GM23338 (cell line): ENCODE data around the gene ATOH8. TPM values are rescaled to one million over a fixed set of nuclear protein-coding genes. Genes with fewer than 3 reads are reported as not detected.

Experiments
- ATAC-seq: fragments of 200-7000 bp; cut with Tn5 transposase; 3 replicates; pipeline ENCODE4 v1.9.1; 2020
- DNase-seq: peaks from one replicate; pipeline ENCODE4 v3.0.0-alpha.2; 2015; ENCODE audit warnings: low spot score
- H2AFZ ChIP-seq: fragments of 200-600 bp; sonication (generic); 2 replicates; pipeline ENCODE4 v1.8.0; 2016; ENCODE audit warnings: antibody characterized with exemption, mild to moderate bottlenecking, moderate library complexity
- H3F3A ChIP-seq: fragments of 200-600 bp; sonication (generic); replicated peaks from 2 replicates; pipeline ENCODE4 v1.8.0; 2017; ENCODE audit warnings: antibody characterized with exemption, mixed run types, low read depth
- H3K27ac ChIP-seq: fragments of 200-600 bp; sonication (generic); 2 replicates; pipeline ENCODE4 v1.6.1; 2016; ENCODE audit warnings: low read depth
- H3K27me3 ChIP-seq: fragments of 200-600 bp; sonication (generic); 2 replicates; pipeline ENCODE4 v1.8.0; 2016; ENCODE audit warnings: mild to moderate bottlenecking, mixed run types, moderate library complexity; ENCODE audit not compliant: insufficient read depth
- H3K36me3 ChIP-seq: fragments of 200-600 bp; sonication (generic); 2 replicates; pipeline ENCODE4 v1.8.0; 2016; ENCODE audit warnings: mild to moderate bottlenecking; ENCODE audit not compliant: insufficient read depth
- H3K4me1 ChIP-seq: fragments of 200-600 bp; sonication (generic); 2 replicates; pipeline ENCODE4 v1.8.0; 2016; ENCODE audit warnings: mild to moderate bottlenecking, moderate library complexity; ENCODE audit not compliant: insufficient read depth
- H3K4me2 ChIP-seq: fragments of 200-600 bp; sonication (generic); 2 replicates; pipeline ENCODE4 v1.7.1; 2017; ENCODE audit warnings: mixed run types
- H3K4me3 ChIP-seq: fragments of 200-600 bp; sonication (generic); 2 replicates; pipeline ENCODE4 v1.6.1; 2016; ENCODE audit warnings: mixed run types
- H3K79me2 ChIP-seq: fragments of 200-600 bp; sonication (generic); replicated peaks from 2 replicates; pipeline ENCODE4 v1.8.0; 2017; ENCODE audit warnings: mild to moderate bottlenecking; ENCODE audit not compliant: insufficient read depth
- H3K9me2 ChIP-seq: fragments of 200-600 bp; sonication (generic); 2 replicates; pipeline ENCODE4 v1.8.0; 2017; ENCODE audit not compliant: insufficient read depth
- H4K20me1 ChIP-seq: fragments of 200-600 bp; sonication (generic); replicated peaks from 2 replicates; pipeline ENCODE4 v1.8.0; 2017; ENCODE audit warnings: mild to moderate bottlenecking; ENCODE audit not compliant: insufficient read depth
- H3K27ac Mint-ChIP-seq: 2 replicates; pipeline ENCODE4 v1.8.0; 2020; ENCODE audit warnings: inconsistent platforms, mild to moderate bottlenecking, moderate library complexity, mixed read lengths
- H3K27me3 Mint-ChIP-seq: 3 replicates; pipeline ENCODE4 v1.8.0; 2022; ENCODE audit warnings: low read depth, mild to moderate bottlenecking, moderate library complexity, mixed read lengths, inconsistent platforms; ENCODE audit not compliant: insufficient read depth, poor library complexity
- H3K36me3 Mint-ChIP-seq: 3 replicates; pipeline ENCODE4 v1.8.0; 2021; ENCODE audit warnings: low read depth, mild to moderate bottlenecking, inconsistent platforms, moderate library complexity, mixed read lengths
- H3K4me1 Mint-ChIP-seq: 3 replicates; pipeline ENCODE4 v1.8.0; 2020; ENCODE audit warnings: mild to moderate bottlenecking, inconsistent platforms, mixed read lengths
- H3K4me3 Mint-ChIP-seq: 3 replicates; pipeline ENCODE4 v1.8.0; 2021; ENCODE audit warnings: moderate library complexity, mild to moderate bottlenecking, inconsistent platforms, mixed read lengths
- H3K9me3 Mint-ChIP-seq: 3 replicates; pipeline ENCODE4 v1.8.0; 2020; ENCODE audit warnings: moderate library complexity, mild to moderate bottlenecking, inconsistent platforms, mixed read lengths
- CREB1 ChIP-seq: fragments of 250-450 bp; sonication (Bioruptor Pico); IDR thresholded peaks from 2 replicates; pipeline ENCODE4 v1.5.0; 2020; ENCODE audit warnings: low read depth, mild to moderate bottlenecking, moderate library complexity
- CTCF ChIP-seq, 2 experiments: fragments of 200-600 bp in 1 of 2; sonication (generic) in 1 of 2; conservative IDR thresholded peaks; 2 replicates each; pipeline versions ENCODE4 v1.5.1 to v1.6.1; 2016 to 2017; ENCODE audit warnings: antibody characterized with exemption in 2 of 2, low read depth in 2 of 2, mild to moderate bottlenecking in 2 of 2, moderate library complexity in 1 of 2
- ETS1 ChIP-seq: IDR thresholded peaks from 2 replicates; pipeline ENCODE4 v1.6.1; 2016; ENCODE audit warnings: antibody characterized with exemption
- EZH2 ChIP-seq: fragments of 200-600 bp; sonication (generic); IDR thresholded peaks from one replicate; pipeline ENCODE4 v1.8.0; 2017; ENCODE audit warnings: antibody characterized with exemption, mild to moderate bottlenecking, low read depth; ENCODE audit not compliant: unreplicated experiment
- EZH2phosphoT487 ChIP-seq: fragments of 200-600 bp; sonication (generic); IDR thresholded peaks from one replicate; pipeline ENCODE4 v1.8.1; 2018; ENCODE audit warnings: antibody characterized with exemption; ENCODE audit not compliant: unreplicated experiment
- JUNB ChIP-seq: IDR thresholded peaks from one replicate; pipeline ENCODE4 v1.6.1; 2016; ENCODE audit warnings: antibody characterized with exemption; ENCODE audit not compliant: unreplicated experiment
- NANOG ChIP-seq: IDR thresholded peaks from 2 replicates; pipeline ENCODE4 v1.6.1; 2016; ENCODE audit warnings: antibody characterized with exemption, borderline replicate concordance
- POLR2AphosphoS5 ChIP-seq: IDR thresholded peaks from 2 replicates; pipeline ENCODE4 v1.6.1; 2016; ENCODE audit warnings: antibody characterized with exemption, low read depth
- STAT1 ChIP-seq: IDR thresholded peaks from one replicate; pipeline ENCODE4 v1.6.1; 2016; ENCODE audit warnings: antibody characterized with exemption; ENCODE audit not compliant: unreplicated experiment
- ZNF114 ChIP-seq: fragments of 250-450 bp; sonication (Bioruptor Pico); IDR thresholded peaks from 2 replicates; pipeline ENCODE4 v1.5.0; 2020; ENCODE audit warnings: mild to moderate bottlenecking, moderate library complexity
- ZNF331 ChIP-seq: fragments of 250-450 bp; sonication (Bioruptor Pico); IDR thresholded peaks from 2 replicates; pipeline ENCODE4 v1.5.0; 2020; ENCODE audit warnings: low read depth, mild to moderate bottlenecking, moderate library complexity
- polyA plus RNA-seq: library from polyadenylated mRNA; unstranded; fragments of >200 nt; fragmentation: Nextera tagmentation; extraction: Ambion mirVana; gene quantifications from 2 replicates; pipeline ENCODE4 v1.2.1, GENCODE V29; 2016
- total RNA-seq: library from RNA; depleted of rRNA; stranded (reverse); fragments of >200 nt; shearing (Covaris generic); gene quantifications from 2 replicates; pipeline ENCODE4 v1.2.3, GENCODE V29; 2014
- TF ChIP-seq, protein P1 (sequence below): IDR thresholded peaks from one replicate; pipeline ENCODE4 v1.6.1; 2018; ENCODE audit warnings: antibody characterized with exemption; ENCODE audit not compliant: unreplicated experiment
- TF ChIP-seq, protein P2 (sequence below): fragments of 250-450 bp; sonication (Bioruptor Pico); IDR thresholded peaks from 2 replicates; pipeline ENCODE4 v1.5.0; 2020; ENCODE audit warnings: mild to moderate bottlenecking, moderate library complexity

ATOH8 gene
- total and polyA plus RNA-seq, 2 experiments from 2014 or later = 0.11 to 0.97 TPM

GRCh38 chr2:85733121-85733960 is 20.4 kb upstream of the ATOH8 start:
- Mint-ChIP-seq H3K27me3 (peaks cover 7% of the 10 kb centered on the region), H3K36me3 (no peaks in the 10 kb centered on the region), H3K4me3 (no peak overlapping the region), H3K4me1 (no peaks in the 10 kb centered on the region), H3K27ac (no peak overlapping the region), H3K9me3 (no peaks in the 10 kb centered on the region)
- Histone ChIP-seq H2AFZ (no peak overlapping the region), H3K4me3 (no peak overlapping the region), H3K4me2 (no peak overlapping the region), H3K27ac (no peak overlapping the region), H3K4me1 (no peaks in the 10 kb centered on the region), H4K20me1 (no peaks in the 10 kb centered on the region), H3K9me2 (no peaks in the 10 kb centered on the region), H3F3A (no peaks in the 10 kb centered on the region), H3K36me3 (no peaks in the 10 kb centered on the region), H3K27me3 (no peaks in the 10 kb centered on the region), H3K79me2 (no peaks in the 10 kb centered on the region)
- TF ChIP-seq NANOG = no peak
- TF ChIP-seq JUNB = no peak
- no peak for TF ChIP-seq EZH2phosphoT487
- TF ChIP-seq ZNF114 (CRISPR knock-in tag) = no peak
- TF ChIP-seq STAT1 = no peak
- no peak for TF ChIP-seq ZNF331 (CRISPR knock-in tag)
- TF ChIP-seq ETS1 = no peak
- TF ChIP-seq, protein P1, sequence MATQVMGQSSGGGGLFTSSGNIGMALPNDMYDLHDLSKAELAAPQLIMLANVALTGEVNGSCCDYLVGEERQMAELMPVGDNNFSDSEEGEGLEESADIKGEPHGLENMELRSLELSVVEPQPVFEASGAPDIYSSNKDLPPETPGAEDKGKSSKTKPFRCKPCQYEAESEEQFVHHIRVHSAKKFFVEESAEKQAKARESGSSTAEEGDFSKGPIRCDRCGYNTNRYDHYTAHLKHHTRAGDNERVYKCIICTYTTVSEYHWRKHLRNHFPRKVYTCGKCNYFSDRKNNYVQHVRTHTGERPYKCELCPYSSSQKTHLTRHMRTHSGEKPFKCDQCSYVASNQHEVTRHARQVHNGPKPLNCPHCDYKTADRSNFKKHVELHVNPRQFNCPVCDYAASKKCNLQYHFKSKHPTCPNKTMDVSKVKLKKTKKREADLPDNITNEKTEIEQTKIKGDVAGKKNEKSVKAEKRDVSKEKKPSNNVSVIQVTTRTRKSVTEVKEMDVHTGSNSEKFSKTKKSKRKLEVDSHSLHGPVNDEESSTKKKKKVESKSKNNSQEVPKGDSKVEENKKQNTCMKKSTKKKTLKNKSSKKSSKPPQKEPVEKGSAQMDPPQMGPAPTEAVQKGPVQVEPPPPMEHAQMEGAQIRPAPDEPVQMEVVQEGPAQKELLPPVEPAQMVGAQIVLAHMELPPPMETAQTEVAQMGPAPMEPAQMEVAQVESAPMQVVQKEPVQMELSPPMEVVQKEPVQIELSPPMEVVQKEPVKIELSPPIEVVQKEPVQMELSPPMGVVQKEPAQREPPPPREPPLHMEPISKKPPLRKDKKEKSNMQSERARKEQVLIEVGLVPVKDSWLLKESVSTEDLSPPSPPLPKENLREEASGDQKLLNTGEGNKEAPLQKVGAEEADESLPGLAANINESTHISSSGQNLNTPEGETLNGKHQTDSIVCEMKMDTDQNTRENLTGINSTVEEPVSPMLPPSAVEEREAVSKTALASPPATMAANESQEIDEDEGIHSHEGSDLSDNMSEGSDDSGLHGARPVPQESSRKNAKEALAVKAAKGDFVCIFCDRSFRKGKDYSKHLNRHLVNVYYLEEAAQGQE = no peak
- TF ChIP-seq, protein P2, sequence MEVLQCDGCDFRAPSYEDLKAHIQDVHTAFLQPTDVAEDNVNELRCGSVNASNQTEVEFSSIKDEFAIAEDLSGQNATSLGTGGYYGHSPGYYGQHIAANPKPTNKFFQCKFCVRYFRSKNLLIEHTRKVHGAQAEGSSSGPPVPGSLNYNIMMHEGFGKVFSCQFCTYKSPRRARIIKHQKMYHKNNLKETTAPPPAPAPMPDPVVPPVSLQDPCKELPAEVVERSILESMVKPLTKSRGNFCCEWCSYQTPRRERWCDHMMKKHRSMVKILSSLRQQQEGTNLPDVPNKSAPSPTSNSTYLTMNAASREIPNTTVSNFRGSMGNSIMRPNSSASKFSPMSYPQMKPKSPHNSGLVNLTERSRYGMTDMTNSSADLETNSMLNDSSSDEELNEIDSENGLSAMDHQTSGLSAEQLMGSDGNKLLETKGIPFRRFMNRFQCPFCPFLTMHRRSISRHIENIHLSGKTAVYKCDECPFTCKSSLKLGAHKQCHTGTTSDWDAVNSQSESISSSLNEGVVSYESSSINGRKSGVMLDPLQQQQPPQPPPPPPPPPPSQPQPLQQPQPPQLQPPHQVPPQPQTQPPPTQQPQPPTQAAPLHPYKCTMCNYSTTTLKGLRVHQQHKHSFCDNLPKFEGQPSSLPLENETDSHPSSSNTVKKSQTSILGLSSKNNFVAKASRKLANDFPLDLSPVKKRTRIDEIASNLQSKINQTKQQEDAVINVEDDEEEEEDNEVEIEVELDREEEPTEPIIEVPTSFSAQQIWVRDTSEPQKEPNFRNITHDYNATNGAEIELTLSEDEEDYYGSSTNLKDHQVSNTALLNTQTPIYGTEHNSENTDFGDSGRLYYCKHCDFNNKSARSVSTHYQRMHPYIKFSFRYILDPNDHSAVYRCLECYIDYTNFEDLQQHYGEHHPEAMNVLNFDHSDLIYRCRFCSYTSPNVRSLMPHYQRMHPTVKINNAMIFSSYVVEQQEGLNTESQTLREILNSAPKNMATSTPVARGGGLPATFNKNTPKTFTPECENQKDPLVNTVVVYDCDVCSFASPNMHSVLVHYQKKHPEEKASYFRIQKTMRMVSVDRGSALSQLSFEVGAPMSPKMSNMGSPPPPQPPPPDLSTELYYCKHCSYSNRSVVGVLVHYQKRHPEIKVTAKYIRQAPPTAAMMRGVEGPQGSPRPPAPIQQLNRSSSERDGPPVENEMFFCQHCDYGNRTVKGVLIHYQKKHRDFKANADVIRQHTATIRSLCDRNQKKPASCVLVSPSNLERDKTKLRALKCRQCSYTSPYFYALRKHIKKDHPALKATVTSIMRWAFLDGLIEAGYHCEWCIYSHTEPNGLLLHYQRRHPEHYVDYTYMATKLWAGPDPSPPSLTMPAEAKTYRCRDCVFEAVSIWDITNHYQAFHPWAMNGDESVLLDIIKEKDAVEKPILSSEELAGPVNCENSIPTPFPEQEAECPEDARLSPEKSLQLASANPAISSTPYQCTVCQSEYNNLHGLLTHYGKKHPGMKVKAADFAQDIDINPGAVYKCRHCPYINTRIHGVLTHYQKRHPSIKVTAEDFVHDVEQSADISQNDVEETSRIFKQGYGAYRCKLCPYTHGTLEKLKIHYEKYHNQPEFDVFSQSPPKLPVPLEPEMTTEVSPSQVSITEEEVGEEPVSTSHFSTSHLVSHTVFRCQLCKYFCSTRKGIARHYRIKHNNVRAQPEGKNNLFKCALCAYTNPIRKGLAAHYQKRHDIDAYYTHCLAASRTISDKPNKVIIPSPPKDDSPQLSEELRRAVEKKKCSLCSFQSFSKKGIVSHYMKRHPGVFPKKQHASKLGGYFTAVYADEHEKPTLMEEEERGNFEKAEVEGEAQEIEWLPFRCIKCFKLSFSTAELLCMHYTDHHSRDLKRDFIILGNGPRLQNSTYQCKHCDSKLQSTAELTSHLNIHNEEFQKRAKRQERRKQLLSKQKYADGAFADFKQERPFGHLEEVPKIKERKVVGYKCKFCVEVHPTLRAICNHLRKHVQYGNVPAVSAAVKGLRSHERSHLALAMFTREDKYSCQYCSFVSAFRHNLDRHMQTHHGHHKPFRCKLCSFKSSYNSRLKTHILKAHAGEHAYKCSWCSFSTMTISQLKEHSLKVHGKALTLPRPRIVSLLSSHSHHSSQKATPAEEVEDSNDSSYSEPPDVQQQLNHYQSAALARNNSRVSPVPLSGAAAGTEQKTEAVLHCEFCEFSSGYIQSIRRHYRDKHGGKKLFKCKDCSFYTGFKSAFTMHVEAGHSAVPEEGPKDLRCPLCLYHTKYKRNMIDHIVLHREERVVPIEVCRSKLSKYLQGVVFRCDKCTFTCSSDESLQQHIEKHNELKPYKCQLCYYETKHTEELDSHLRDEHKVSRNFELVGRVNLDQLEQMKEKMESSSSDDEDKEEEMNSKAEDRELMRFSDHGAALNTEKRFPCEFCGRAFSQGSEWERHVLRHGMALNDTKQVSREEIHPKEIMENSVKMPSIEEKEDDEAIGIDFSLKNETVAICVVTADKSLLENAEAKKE (CRISPR knock-in tag) = no peak
- no peak for TF ChIP-seq POLR2AphosphoS5
- no peak for TF ChIP-seq CREB1
- TF ChIP-seq EZH2 = no peak
- TF ChIP-seq CTCF (conservative IDR thresholded peaks at IDR 0.05; ENCODE audit: low read depth in 2 of 2) = no peak
- DNase-seq = no peak
- no peak for ATAC-seq
